Smooth muscle cell (in vitro differentiated cells): ENCODE measurements around the gene MPPED1. TPM values are rescaled to one million over a fixed set of nuclear protein-coding genes. Genes with fewer than 3 reads are reported as not detected.

Source experiments
- DNase-seq: peaks from one replicate; lab custom pipeline; 2025; ENCODE audit not compliant: unreplicated experiment; lab: John Stamatoyannopoulos, UW
- H2AFZ ChIP-seq: fragments of 200-600 bp; sonication (generic); 2 replicates; pipeline ENCODE4 v1.6.0; 2016; ENCODE audit warnings: antibody characterized with exemption, low read depth, mild to moderate bottlenecking
- H3F3A ChIP-seq: fragments of 200-600 bp; sonication (generic); 2 replicates; pipeline ENCODE4 v1.6.0; 2017; ENCODE audit warnings: antibody characterized with exemption, low read depth
- H3K27ac ChIP-seq: fragments of 200-600 bp; sonication (generic); 2 replicates; pipeline ENCODE4 v1.5.1; 2016; ENCODE audit warnings: low read depth, mild to moderate bottlenecking
- H3K27me3 ChIP-seq: fragments of 200-600 bp; sonication (generic); 2 replicates; pipeline ENCODE4 v1.6.1; 2016; ENCODE audit warnings: low read depth, mild to moderate bottlenecking
- H3K36me3 ChIP-seq: fragments of 200-600 bp; sonication (generic); 2 replicates; pipeline ENCODE4 v1.5.1; 2016; ENCODE audit warnings: low read depth
- H3K4me1 ChIP-seq: fragments of 200-600 bp; sonication (generic); 2 replicates; pipeline ENCODE4 v1.5.1; 2016; ENCODE audit warnings: low read depth
- H3K4me2 ChIP-seq: fragments of 200-600 bp; sonication (generic); 2 replicates; pipeline ENCODE4 v1.6.0; 2016; ENCODE audit warnings: mild to moderate bottlenecking
- H3K4me3 ChIP-seq: fragments of 200-600 bp; sonication (generic); 2 replicates; pipeline ENCODE4 v1.5.1; 2016; ENCODE audit warnings: mild to moderate bottlenecking
- H3K79me2 ChIP-seq: fragments of 200-600 bp; sonication (generic); 2 replicates; pipeline ENCODE4 v1.6.0; 2016; ENCODE audit warnings: low read depth, mild to moderate bottlenecking
- H3K9ac ChIP-seq: fragments of 200-600 bp; sonication (generic); 2 replicates; pipeline ENCODE4 v1.6.0; 2016; ENCODE audit warnings: low read depth
- H3K9me3 ChIP-seq: fragments of 200-600 bp; sonication (generic); replicated peaks from 2 replicates; pipeline ENCODE4 v1.5.1; 2016; ENCODE audit warnings: low read depth
- H4K20me1 ChIP-seq: fragments of 200-600 bp; sonication (generic); 2 replicates; pipeline ENCODE4 v1.6.0; 2016; ENCODE audit warnings: low read depth
- CTCF ChIP-seq: fragments of 200-600 bp; sonication (generic); IDR thresholded peaks from 2 replicates; pipeline ENCODE4 v1.5.1; 2017; ENCODE audit warnings: borderline replicate concordance, mild to moderate bottlenecking, antibody characterized with exemption; ENCODE audit not compliant: insufficient read depth, poor library complexity, severe bottlenecking
- WGBS: methylation state at CpG from one replicate; pipeline ENCODE4 v1.1.7; 2016; ENCODE audit warnings: low lambda C conversion rate; 5-methylcytosine and 5-hydroxymethylcytosine counted together
- polyA plus RNA-seq: library from polyadenylated mRNA; unstranded; fragments of >200 nt; fragmentation: Nextera tagmentation; extraction: Ambion mirVana; gene quantifications from 2 replicates; pipeline ENCODE4 v1.2.1, GENCODE V29; 2016
- total RNA-seq: library from RNA; depleted of rRNA; stranded (reverse); fragments of >200 nt; gene quantifications from 2 replicates; pipeline ENCODE4 v1.2.3, GENCODE V29; 2014

Gene MPPED1
- total and polyA plus RNA-seq, 2 experiments from 2014 or later: not detected

GRCh38 chr22:43493297-43493696, 81.5 kb downstream of the MPPED1 start:
- Histone ChIP-seq H3K9me3 (no peaks in the 10 kb centered on the region), H3K4me2 (no peak overlapping the region), H3K9ac (no peak overlapping the region), H3F3A (no peaks in the 10 kb centered on the region), H3K79me2 (no peaks in the 10 kb centered on the region), H3K4me1 (no peaks in the 10 kb centered on the region), H3K27ac (no peak overlapping the region), H4K20me1 (no peaks in the 10 kb centered on the region), H3K27me3 (no peaks in the 10 kb centered on the region), H3K4me3 (no peak overlapping the region), H3K36me3 (no peaks in the 10 kb centered on the region), H2AFZ (no peak overlapping the region)
- TF ChIP-seq CTCF: no peak
- DNase-seq: no peak
- WGBS: 76% methylated on average over 5 of the region's 5 CpGs

- Histone ChIP-seq H3K4me1 (no peaks in the 10 kb centered on the region), H3K9ac (no peak overlapping the region), H3K4me2 (no peak overlapping the region), H3K4me3 (no peak overlapping the region), H3K27ac (no peak overlapping the region), H3K9me3 (no peaks in the 10 kb centered on the region), H3F3A (no peaks in the 10 kb centered on the region), H2AFZ (no peak overlapping the region), H4K20me1 (no peaks in the 10 kb centered on the region), H3K36me3 (no peaks in the 10 kb centered on the region), H3K79me2 (no peaks in the 10 kb centered on the region), H3K27me3 (no peaks in the 10 kb centered on the region)
- no peak for TF ChIP-seq CTCF
- WGBS: 86% methylated on average over 13 of the region's 16 CpGs
- no peak for DNase-seq
Measured at GRCh38 chr22:43497956-43498855, 86.4 kb downstream of the MPPED1 start.

GRCh38 chr22:43498856-43499253, 87.0 kb downstream of the MPPED1 start:
- H3K27ac ChIP-seq: no peak overlapping the region
- no peaks in the 10 kb centered on the region for H3F3A ChIP-seq
- 88% methylated on average over 1 of the region's 1 CpG for WGBS
- no peaks in the 10 kb centered on the region for H3K9me3 ChIP-seq
- no peak overlapping the region for H2AFZ ChIP-seq
- H3K4me2 ChIP-seq: no peak overlapping the region
- no peaks in the 10 kb centered on the region for H3K79me2 ChIP-seq
- no peaks in the 10 kb centered on the region for H3K36me3 ChIP-seq
- no peaks in the 10 kb centered on the region for H3K27me3 ChIP-seq
- H3K9ac ChIP-seq: no peak overlapping the region
- DNase-seq: no peak
- no peak for TF ChIP-seq CTCF
- H3K4me3 ChIP-seq: no peak overlapping the region
- no peaks in the 10 kb centered on the region for H3K4me1 ChIP-seq
- no peaks in the 10 kb centered on the region for H4K20me1 ChIP-seq
